ENCODE results near the gene INPP5A.

INPP5A gene

DNA sequence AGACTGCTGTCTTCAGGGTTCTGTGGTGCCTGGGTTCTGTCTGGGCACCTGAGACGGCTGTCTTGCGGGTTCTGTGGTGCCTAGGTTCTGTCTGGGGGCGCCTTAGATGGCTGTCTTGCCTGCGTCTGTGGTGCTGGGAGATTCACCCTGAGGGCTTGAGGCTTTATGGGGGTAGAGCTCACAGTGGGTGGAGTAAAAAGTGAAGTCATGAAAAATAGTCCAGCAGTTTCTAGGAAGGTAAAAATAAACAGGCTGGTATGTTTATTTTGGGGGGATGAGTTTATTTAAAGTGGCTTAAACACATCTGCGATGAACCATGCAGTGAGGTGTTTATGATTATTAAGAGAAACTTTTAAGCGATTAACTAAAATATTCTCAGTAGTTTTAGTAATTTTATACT lies 184.1 kb downstream of the INPP5A start:
- DNase-seq (ENCODE audit: low read depth) = no peak

DNA sequence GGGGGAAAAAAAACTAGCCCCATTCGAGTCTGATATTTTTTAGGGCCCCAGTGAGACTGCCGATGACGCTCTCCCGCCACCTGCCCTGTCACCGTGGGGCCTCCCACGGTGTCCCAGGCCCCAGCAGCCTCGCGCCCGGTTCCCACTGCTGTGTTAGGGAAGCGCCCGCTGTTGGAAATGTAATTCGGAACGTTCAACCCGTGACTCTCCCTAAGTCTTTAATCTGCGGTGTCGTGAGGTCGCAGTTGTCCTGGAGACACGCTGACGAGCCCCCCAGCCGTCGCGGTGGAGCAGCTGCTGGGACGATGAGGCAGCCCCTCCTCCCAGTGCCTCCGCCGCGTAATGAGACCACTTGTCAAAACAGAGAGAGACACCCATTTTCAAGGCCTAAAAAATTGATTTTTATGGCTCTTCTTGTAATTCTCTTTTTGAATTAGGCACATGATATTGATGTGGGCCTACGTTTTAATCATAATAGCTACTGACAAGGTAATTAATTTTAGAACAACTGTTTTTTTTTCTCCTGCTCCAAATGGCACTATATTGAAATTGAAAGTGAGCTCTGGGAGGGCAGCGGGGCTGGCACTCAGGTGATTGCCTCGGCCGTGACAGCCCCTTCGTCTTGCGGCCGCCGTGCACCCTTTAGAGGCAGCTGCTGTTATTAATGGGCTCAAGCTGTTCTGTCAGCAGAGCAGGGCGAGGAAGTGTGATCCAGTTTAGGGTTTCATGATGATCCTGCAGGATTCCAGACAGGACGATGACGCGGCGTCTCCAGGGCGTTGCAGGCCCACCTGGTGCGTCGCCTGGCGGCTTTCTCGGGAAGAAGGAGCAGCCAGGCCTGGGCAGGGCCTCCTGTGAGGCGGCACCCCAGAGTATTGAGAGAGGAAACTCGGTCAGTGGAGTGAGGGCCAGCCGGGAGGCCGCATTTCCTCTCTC lies 185.1 kb downstream of the INPP5A start:
- no peak for DNase-seq (ENCODE audit: low read depth)

DNA sequence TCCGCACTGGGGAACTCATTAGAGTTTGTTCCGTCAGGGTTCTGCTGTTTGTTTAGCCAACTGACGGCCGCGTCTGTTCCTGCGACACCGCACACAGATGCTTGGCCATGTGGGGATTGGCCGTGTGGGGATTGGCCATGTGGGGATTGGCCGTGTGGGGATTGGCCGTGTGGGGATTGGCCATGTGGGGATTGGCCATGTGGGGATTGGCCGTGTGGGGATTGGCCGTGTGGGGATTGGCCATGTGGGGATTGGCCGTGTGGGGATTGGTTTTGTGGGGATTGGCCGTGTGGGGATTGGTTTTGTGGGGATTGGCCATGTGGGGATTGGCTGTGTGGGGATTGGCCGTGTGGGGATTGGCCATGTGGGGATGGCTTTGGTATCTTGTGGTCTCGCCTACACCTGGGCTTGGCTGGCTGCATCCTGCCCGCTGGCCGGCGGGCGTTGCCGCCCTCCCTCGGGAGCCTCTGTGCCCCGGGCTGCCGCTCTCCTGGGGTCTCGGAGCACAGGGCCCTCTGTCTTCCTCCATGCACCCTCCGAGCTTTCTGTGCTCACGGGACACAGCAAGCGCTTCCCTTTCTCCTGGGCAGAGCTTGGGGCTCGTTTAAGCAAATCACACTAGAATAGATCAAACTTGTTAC lies 185.9 kb downstream of the INPP5A start:
- no peak for DNase-seq (ENCODE audit: low read depth)

DNA sequence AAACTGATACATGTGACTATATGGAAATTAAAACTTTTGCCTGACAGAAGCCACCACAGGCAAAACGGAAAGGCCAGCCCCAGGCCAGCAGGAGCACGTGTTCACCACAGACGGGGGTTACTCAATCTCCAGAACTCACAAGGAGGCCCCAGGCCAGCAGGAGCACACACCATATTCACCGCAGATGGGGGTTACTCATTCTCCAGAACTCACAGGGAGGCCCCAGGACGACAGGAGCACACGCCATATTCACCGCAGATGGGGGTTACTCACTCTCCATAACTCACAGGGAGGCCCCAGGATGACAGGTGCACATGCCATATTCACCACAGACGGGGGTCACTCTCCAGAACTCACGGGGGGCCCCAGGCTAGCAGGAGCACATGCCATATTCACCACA lies 186.9 kb downstream of the INPP5A start:
- DNase-seq (ENCODE audit: low read depth) = no peak

DNA sequence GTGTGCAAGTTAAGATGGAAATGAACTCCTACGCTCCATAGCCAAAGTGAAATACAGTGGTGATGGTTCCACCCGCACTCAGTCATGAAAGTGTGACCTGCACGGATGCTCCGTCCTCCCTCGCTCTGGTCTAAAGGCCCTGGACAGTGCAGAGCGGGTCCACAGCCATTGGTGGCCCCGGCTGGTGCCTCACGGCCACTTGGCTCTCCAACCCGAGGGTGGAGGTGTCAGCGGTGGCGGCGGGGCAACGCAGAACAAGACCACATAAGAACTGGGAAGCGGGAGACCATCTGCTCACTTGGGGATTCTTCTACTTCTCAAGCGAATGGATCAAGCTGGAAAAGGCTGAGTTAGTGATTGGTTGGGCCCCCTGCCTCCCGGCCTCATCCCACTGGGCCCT lies 187.6 kb downstream of the INPP5A start:
- no peak for DNase-seq (ENCODE audit: low read depth)

DNA sequence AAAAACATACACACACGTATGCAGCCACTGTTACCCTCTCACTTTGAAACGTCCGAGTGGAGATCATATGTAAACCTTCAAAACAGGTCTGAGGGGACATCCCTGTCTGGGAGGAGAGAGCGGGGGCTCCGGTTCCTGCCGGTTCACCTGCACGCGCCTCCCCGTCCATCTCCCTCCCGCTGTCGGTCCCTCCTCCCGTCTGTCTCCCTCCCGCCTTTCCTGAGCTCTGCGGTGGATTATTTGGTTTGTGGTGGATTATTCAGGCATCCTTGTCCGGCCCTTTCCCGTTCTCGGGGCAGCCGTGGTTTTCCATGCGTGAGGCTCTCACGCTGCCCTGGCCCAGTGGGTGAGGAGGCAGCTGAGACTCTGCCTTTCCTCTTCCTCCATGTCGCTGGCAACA lies 188.6 kb downstream of the INPP5A start:
- no peak for DNase-seq (ENCODE audit: low read depth)

DNA sequence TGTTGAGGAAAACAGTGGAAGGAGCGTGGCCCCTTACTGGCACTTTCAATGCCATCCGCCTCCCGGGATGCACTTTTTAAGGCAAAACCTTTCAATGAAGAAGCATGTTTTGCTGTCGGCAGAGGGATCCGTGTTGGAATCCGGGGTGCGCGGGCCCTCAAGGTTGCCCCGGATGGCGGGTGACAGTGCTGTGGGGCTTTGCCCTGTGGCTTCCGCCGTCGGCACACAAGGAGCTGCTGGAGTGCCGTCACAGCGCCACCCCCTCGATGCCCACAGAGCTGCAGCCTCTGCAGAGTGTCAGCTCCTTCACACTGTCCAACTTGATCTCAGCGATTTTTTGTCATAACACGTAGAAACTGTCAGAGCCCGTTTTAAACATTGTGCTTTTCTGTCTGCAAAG lies 189.4 kb downstream of the INPP5A start:
- no peak for DNase-seq (ENCODE audit: low read depth)

DNA sequence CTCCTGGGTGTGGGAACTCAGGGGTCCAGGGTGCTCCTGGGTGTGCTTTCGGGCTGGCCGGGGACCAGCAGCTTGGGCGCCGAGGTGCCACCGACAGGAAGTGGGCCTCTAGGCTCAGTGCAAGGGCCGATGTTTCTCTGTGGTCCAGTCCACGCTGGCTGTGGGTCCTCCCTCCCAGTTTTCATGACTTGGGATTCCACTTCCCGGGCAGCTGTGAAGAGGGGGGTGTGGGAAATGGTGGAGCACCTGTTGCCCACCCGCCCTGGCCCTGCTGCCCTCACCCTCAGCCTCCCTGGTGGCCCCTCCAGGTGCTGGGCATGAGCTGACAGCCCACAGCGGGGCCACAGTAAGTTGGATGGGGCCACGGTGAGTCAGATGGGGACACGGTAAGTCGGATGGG lies 189.8 kb downstream of the INPP5A start:
- no peak for DNase-seq (ENCODE audit: low read depth)

DNA sequence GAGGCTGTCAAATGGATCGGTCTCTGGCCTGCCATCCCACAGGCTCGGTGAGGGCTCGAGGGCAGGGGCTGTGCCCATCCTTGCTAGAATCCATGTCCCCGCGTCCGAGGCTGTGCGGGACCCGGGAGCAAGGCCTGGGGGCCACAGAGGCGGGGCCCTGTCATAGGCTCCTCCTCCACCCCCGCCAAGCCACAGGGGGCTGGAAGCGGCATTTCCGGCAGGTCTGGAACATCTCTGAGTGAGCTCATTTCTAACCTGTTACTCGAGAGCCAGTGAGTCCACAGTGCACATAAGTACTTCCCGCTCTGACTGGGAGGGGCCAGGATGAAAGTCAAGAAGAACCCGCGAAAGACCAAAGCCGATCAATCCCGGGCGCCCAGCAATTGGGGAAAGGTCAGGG lies 190.7 kb downstream of the INPP5A start:
- DNase-seq (ENCODE audit: low read depth) = no peak

DNA sequence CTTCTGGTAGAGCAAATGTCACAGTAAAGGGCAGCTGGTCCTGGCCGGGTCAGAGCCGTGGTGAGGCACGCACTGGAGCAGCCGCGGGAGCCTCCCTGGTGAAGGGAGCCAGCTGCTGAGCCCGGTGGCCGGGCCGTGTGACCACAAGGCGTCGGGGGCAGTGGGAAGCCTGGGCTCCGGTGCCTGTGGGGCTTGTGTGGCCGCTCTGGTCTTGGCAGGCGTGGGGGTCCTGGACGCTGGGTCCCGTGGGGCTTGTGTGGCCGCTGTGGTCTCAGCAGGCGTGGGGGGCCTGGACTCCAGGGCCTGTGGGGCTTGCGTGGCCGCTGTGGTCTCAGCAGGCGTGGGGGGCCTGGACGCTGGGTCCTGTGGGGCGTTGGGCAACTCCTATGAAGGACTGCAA lies 191.2 kb downstream of the INPP5A start:
- DNase-seq (ENCODE audit: low read depth) = no peak

DNA sequence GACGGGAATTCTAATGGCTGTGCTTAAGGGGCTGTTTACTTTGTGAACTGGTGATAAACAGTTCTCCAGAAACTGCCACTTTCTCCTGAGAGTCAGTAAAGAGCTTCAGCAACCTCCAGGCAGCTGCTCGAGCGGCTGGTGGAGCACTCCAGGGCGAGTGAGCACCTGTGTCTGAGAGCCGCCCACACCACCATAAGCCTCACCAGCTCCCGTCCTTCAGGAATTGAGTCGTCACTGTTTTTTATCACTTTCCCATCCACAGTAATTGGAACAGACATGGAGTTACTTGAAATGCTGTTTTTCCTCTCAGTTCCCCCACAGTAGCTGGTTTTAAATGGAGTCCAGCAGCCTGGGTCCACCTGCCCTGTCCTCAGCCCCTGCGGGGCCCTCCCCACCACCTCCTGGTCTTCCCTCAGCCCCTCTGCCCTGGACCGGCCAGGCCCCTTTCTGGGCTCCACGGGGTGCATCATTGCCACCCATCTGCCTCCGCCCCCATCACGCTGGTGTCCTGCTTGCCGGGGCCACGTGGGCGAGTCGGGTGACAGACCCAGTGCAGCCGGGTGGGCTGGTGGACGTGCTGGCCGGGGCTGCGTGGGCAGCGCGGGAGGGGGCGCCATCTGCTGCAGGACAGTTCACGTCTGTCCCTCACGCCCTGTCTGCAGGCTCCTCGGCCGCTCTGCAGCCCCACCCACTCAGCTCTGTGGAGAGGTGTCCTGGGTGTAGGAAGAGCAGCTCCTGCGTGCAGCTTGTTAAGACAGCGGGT lies 192.4 kb downstream of the INPP5A start:
- no peak for DNase-seq (ENCODE audit: low read depth)

DNA sequence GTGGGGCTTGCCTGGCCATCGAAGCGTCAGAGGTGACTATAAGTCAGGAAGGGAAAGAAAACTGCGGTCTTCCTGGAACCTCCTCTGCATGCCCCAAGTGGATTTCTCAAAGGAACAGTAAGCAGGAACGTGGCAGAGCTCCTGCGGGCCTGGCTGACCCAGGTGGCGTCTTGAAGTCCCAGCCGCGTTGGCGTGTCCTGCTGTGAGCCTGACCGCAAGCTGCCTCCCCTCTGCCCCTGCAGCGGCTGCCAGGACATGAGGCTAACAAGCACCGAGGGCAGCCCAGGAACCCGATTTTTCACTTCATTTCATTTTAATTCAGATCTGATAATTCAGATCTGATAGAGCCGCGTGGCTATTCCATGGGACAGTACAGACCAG lies 193.0 kb downstream of the INPP5A start:
- DNase-seq (ENCODE audit: low read depth) = no peak

DNA sequence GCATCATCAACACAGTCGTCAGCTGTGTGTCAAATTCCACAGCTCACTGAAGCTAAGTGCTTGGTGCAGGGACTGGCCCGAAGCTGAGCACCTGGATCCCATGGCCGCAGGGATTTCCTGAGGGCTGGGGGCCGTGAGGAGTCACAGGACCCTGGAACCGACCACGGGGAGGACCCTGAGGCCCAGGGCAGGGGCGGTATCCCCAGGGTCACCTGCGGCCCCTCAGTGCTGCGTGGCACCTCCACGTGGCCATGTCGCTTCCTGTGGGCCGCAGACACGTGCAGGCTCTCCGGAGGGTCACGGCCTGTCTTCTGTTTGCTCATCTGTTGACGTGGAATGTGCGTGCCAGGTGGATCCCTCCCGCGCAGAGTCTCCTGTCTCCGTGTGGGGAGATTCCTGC lies 194.9 kb downstream of the INPP5A start:
- DNase-seq (ENCODE audit: low read depth) = no peak

DNA sequence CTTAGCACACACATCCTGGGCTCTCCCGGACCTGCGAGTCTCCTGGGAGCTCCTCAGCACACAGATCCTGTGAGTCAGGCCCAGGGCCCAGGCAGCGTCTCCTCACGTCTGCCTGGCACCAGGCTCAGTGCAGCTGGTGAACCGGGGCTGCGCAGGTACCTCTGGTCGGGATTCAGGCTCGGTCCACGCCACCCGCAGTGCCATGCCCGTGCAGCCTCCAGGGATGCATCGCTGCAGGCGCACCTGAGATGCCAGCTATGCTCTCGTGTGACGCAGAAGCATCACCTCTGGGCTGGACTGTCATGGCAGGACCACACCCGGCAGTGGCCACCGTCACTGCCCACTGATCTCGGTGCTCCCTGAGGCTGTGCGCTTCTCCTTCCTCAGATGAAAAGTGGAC lies 196.3 kb downstream of the INPP5A start:
- no peak for DNase-seq (ENCODE audit: low read depth)

DNA sequence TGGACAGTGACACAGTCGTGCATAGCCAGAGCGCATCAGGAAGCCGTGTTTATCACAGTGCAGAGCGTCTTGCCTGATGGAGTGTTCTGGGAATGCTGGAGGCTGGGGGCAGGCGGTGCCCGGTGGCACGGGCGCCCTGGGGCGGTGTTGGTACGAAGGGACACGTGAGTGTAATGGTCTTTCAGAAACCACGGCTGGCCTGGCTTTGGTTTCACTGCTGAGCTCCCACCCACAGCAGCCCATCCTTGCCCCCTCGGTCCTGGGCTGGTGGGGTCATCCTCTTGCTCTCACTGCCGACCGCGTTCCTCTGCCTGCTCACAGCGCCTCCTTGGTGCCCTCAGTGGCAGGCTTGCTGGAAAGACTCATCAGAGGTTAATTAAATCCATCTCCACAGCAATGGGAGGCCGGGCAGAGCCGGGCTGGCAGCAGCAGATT lies 197.8 kb downstream of the INPP5A start:
- peak; percentile 24 for DNase-seq (ENCODE audit: low read depth)

DNA sequence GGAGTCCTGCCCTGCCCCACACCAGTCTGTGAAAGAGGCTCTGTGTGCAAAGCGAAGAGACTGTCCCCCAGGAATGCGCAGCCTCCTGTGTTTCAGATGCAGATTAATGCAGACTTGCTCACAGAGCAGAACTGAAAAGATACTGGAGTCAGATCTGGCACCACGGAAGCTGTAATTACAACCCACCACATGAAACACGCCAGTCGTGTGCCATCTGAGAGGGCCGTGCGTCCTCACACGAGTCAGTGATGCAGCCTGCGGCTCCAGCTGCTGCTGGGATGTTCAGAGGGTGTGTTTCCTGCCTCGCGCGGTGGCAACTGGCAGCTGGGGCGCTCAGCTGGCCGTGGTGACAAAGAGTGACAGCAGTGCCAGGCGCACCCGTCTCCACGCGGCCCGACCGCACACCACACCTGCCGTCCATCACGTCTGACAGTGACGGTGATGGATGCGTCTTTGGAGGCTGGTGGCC lies 198.4 kb downstream of the INPP5A start:
- DNase-seq (ENCODE audit: low read depth) = no peak

DNA sequence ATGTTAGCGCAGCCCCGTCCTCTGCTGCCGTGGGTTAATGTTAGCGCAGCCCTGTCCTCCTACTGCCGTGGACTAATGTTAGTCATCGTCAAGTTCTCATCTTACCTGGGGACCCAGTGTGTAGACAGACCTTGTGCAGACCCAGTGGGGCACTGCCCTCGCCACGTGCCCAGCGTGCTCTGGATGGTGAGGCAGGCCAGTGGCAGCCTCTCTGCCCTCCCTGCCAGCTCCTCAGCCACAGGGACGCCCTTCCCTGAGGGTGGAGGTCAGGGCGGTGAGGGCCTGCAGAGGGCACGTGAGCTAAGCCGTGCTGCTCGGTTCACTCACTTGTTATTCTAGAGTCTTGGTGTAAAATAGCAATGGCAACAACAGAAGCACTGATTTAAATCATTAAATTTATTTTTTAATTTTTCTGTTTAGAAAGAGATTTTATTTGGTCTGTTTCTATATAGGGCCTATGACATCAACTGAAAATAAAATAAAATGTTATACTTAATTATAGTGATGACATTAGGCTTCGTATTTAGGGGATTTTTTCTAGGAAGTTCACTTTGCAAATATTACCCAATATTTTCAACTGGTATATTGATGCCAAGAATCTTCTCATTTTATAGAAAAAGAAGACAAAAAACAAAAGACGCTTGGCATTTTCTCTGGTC lies 199.9 kb downstream of the INPP5A start:
- DNase-seq (ENCODE audit: low read depth) = no peak

DNA sequence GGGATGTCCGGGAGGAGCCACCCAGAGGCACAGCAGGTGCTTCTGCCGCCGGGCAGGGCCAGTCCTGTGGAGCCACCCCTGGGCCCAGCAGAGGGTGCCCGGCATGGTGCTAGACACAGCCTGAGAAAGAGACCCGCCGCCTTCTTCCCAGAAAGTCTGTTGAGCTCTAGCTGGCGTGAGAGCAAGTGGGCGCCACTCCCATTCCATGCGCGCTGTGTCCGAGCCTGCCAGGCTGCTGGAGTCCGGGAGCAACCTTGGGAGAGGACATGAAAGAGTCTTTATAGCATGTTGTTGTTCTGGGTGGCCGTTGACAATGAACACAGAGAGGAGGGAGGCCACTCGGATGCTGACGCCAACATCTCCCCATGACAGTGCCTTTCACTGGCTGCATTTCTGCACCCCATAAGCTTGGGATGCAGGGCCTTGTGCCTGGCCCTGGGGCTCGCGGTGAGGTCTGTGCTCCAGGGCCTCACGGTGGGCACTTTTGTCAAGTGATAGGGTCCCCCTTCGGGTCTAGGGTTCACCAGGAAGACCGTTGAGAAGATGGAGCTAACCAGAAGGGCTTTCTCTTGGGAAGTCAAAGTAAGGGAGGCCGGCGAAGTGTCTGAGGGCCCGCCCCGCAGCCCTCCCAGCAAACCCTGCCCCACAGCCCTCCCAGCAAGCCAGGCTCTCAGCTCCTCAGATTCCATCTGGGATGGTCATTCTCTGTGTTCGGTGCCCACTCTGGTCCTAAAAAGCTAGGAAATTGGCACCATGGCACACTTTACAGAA lies 201.1 kb downstream of the INPP5A start:
- no peak for DNase-seq (ENCODE audit: low read depth)

DNA sequence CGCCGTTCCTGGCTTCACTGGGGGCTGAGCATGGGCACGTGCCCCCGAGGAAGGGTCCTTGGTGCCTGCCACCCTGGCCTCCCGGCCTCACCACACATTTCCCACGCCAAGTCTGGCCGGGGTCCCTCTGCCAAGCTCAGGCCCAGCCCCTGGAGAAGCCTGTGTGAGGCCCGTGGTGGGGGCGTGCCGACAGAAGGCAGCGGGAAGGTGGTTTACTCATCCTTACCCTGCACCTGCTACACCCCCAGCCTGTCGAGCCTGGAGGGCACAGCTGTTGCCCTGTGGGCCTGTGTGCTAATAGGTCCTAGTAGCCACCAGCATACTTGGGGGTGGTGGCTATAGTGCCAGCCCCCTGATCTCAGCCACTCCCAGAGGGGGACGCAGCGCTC lies 201.6 kb downstream of the INPP5A start:
- no peak for DNase-seq (ENCODE audit: low read depth)

DNA sequence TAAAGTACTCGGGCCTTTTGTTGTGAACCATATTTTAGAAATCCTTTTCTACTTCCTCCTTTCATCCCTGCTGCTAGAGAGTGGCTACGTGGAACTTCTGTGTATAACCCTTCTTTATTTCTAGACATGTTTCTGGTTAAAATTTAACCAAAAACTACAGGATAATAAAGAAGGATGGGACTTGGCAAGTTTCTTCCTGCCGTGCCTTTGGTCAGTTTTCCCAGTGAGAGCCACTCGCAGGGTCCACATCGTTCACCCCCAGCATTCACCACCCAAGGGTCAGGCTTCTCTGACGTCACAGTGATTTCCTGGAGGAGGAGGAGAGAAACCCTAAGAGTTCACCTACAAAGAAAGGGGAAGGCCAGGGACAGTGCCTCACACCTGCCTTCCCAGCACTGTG lies 203.0 kb downstream of the INPP5A start:
- no peak for DNase-seq (ENCODE audit: low read depth)

DNA sequence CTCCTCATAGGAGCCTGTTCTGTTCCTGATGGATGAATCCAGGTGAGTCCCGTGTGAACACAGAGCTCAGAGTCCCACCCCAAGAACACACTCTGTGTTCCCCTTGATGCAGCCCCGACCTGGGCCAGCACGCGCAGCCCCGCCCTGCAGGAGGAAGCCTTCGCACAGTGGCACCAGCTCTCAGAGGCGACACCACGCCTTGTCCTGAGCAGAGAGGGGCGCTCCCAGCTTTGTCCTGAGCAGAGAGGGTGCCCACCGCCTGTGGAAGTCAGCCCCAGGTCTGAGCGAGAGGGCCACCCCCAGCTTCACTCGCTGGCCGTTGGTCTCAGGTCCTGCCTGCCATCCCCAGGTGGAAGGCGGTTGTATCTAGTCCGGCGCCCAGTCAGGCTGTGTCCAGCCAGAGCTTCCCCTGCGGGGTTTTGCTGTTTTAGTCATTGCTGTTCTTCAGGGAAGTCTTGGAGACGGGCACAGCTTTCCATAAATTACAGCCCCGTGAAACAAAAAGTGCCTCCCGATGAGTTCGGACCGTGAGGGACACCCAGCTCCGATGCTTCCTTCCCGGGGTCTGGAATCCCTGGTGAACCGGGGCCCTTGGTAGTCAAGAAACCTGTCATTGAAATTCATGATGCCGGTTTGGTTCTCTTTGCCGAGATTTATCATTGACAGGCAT lies 204.7 kb downstream of the INPP5A start:
- no peak for DNase-seq (ENCODE audit: low read depth)
